ENCODE measurements around the gene BMPER. TPM values are rescaled to one million over a fixed set of nuclear protein-coding genes. Genes with fewer than 3 reads are reported as not detected.

The BMPER gene
- total and polyA plus RNA-seq, 2 of the 8 experiments (the other 6 are each of a cell fraction or from before 2014, with no cell fraction given): 0.33 to 0.69 TPM

GRCh38 chr7:34022626-34023025 lies 117.3 kb downstream of the BMPER start:
- Histone ChIP-seq H3K4me2 (ENCODE audit: insufficient read depth in 1 of 2, low read depth in 2 of 2, low read length in 2 of 2) (no peak overlapping the region), H3K27ac (ENCODE audit: low read depth, low read length) (no peak overlapping the region), H3K79me2 (ENCODE audit: control insufficient read depth in 1 of 2, insufficient read depth in 2 of 2, low read length in 2 of 2) (no peaks in the 10 kb centered on the region), H3K14ac (ENCODE audit: insufficient read length) (no peak overlapping the region), H3K4ac (replicated peaks; ENCODE audit: insufficient read length, low read depth, low read length) (no peak overlapping the region), H3K9ac (replicated peaks in 1 of 4; ENCODE audit: extremely low read depth in 1 of 4, low read depth in 3 of 4, low read length in 3 of 4) (no peak overlapping the region), H4K5ac (ENCODE audit: insufficient read length, low read depth, low read length) (no peak overlapping the region), H2BK5ac (ENCODE audit: low read depth, low read length) (no peak overlapping the region), H3K4me1 (replicated peaks in 1 of 4; ENCODE audit: control insufficient read depth in 3 of 4, insufficient read depth in 4 of 4, low read length in 3 of 4) (no peaks in the 10 kb centered on the region), H2BK120ac (replicated peaks; ENCODE audit: low read depth, low read length) (no peak overlapping the region), H2AFZ (ENCODE audit: low read length) (no peak overlapping the region; the same call in 1 of the 2 replicates), H3K27me3 (replicated peaks in 1 of 4; ENCODE audit: control insufficient read depth in 3 of 4, extremely low read depth in 1 of 4, insufficient read depth in 3 of 4, low read length in 3 of 4) (no peaks in the 10 kb centered on the region), H3K23me2 (ENCODE audit: low read depth, low read length) (no peaks in the 10 kb centered on the region), H4K91ac (replicated peaks; ENCODE audit: insufficient read length, low read length) (no peak overlapping the region), H4K8ac (ENCODE audit: extremely low read depth, insufficient read depth, low read length) (no peak overlapping the region), H3K4me3 (ENCODE audit: extremely low read depth in 1 of 4, insufficient read depth in 2 of 4, low read depth in 3 of 4, low read length in 4 of 4) (no peak overlapping the region), H3K36me3 (ENCODE audit: control insufficient read depth in 2 of 4, insufficient read depth in 4 of 4, low read length in 3 of 4) (no peaks in the 10 kb centered on the region), H3K9me3 (ENCODE audit: insufficient read depth in 2 of 2, low read depth in 1 of 2, low read length in 1 of 2) (no peaks in the 10 kb centered on the region), H3K18ac (ENCODE audit: extremely low read depth, low read length) (no peak overlapping the region), H4K20me1 (replicated peaks in 1 of 2; ENCODE audit: control insufficient read depth in 1 of 2, insufficient read depth in 2 of 2, low read length in 2 of 2) (no peaks in the 10 kb centered on the region), H2AK5ac (ENCODE audit: low read depth, low read length) (no peak overlapping the region), H2BK15ac (ENCODE audit: low read length) (no peak overlapping the region), H3K79me1 (ENCODE audit: low read depth, low read length) (no peaks in the 10 kb centered on the region), H3K56ac (replicated peaks; ENCODE audit: insufficient read length, low read depth, low read length) (no peak overlapping the region), H2BK12ac (ENCODE audit: low read depth, low read length) (no peak overlapping the region), H3K23ac (ENCODE audit: insufficient read length) (no peak overlapping the region), H2BK20ac (ENCODE audit: low read length) (no peak overlapping the region)
- 89% methylated on average over 4 of the region's 5 CpGs; no CpG with 5 or more reads in 1 of the 2 experiments for WGBS, 2 experiments (ENCODE audit: extremely low coverage in 1 of 2, insufficient coverage in 1 of 2, insufficient read length in 1 of 2, insufficient replicate concordance in 2 of 2, low coverage in 1 of 2, low lambda C conversion rate in 2 of 2, missing lambda C conversion rate in 1 of 2)
- ChIA-PET POLR2A (ENCODE audit: partially characterized antibody) (no interaction called here), CTCF (ENCODE audit: partially characterized antibody) (interaction anchor here (0.5 kb wide), 1 partner anchor 119 kb away, joined by 4 read pairs; no protein-coding TSS in a partner anchor)
- DNase-seq (ENCODE audit: low read depth in 1 of 2, low spot score in 2 of 2) (no peak), FAIRE-seq (no peak)
- TF ChIP-seq KDM5A (IDR thresholded peaks at IDR 0.05; ENCODE audit: low read length): no peak
- no peak for TF ChIP-seq CTBP2 (IDR thresholded peaks at IDR 0.05; ENCODE audit: borderline replicate concordance, insufficient read depth, insufficient read length, low read length)
- TF ChIP-seq EZH2 (IDR thresholded peaks at IDR 0.05; ENCODE audit: low read depth, low read length, severe bottlenecking): no peak
- TF ChIP-seq GTF2F1 (IDR thresholded peaks at IDR 0.05; ENCODE audit: borderline replicate concordance, low read depth, low read length): no peak
- no peak for TF ChIP-seq TAF1 (IDR thresholded peaks at IDR 0.05; ENCODE audit: low read depth, low read length)
- TF ChIP-seq JUND (IDR thresholded peaks at IDR 0.05; ENCODE audit: low read length): no peak
- no peak for TF ChIP-seq TEAD4 (IDR thresholded peaks at IDR 0.05; ENCODE audit: low read depth, low read length)
- TF ChIP-seq CHD2 (IDR thresholded peaks at IDR 0.05; ENCODE audit: low read length): no peak
- TF ChIP-seq CBX5 (IDR thresholded peaks at IDR 0.05; ENCODE audit: low read depth, low read length): no peak
- no peak for TF ChIP-seq SAP30 (IDR thresholded peaks at IDR 0.05; ENCODE audit: insufficient read depth, insufficient replicate concordance, low read length)
- TF ChIP-seq RNF2 (IDR thresholded peaks at IDR 0.05; ENCODE audit: borderline replicate concordance, low read depth, low read length, missing control alignments, poor library complexity, severe bottlenecking): no peak
- no peak for TF ChIP-seq SP4 (IDR thresholded peaks at IDR 0.05; ENCODE audit: low read length)
- TF ChIP-seq ZNF274 (IDR thresholded peaks at IDR 0.05; ENCODE audit: borderline replicate concordance, extremely low read depth, low read length): no peak
- TF ChIP-seq POLR2AphosphoS5 (IDR thresholded peaks at IDR 0.05; ENCODE audit: low read depth, low read length): no peak
- no peak for TF ChIP-seq CEBPB (IDR thresholded peaks at IDR 0.05; ENCODE audit: low read depth, low read length)

Data from H1 (cell line).